Heart right ventricle (tissue), 16 donors: ENCODE results near the gene PMEPA1. TPM values are rescaled to one million over a fixed set of nuclear protein-coding genes. Genes with fewer than 3 reads are reported as not detected.
A peak's percentile ranks its signal among the peaks of the same experiment; 100 is the strongest.

Source experiments
- ATAC-seq, 8 donors: fragments of 200-7000 bp; cut with Tn5 transposase; one replicate each; pipeline ENCODE4 v1.9.1; 2020; ENCODE audit warnings: mild to moderate bottlenecking in 8 of 8, moderate library complexity in 8 of 8, moderate number of reproducible peaks in 1 of 8
- DNase-seq, 2 donors: peaks; one replicate each; pipeline ENCODE4 v3.0.0-alpha.2; 2020
- H3K27ac ChIP-seq, 10 donors: fragments of 200-600 bp; sonication (generic) in 2 of 10; one replicate each; pipeline versions ENCODE4 v1.5.0 to v1.8.0; 2020 to 2022; ENCODE audit warnings: mild to moderate bottlenecking in 3 of 10
- H3K27me3 ChIP-seq, 7 donors: fragments of 200-600 bp; one replicate each; pipeline ENCODE4 v1.8.0; 2021 to 2022; ENCODE audit warnings: mild to moderate bottlenecking in 2 of 7
- H3K36me3 ChIP-seq, 9 donors: fragments of 200-600 bp; sonication (generic) in 1 of 9; one replicate each; pipeline versions ENCODE4 v1.5.0 to v1.8.0; 2020 to 2022; ENCODE audit warnings: mild to moderate bottlenecking in 2 of 9
- H3K4me1 ChIP-seq, 9 donors: fragments of 200-600 bp; sonication (generic) in 1 of 9; one replicate each; pipeline versions ENCODE4 v1.5.0 to v1.8.0; 2020 to 2022; ENCODE audit warnings: mild to moderate bottlenecking in 4 of 9
- H3K4me3 ChIP-seq, 10 donors: fragments of 200-600 bp; sonication (generic) in 2 of 10; one replicate each; pipeline versions ENCODE4 v1.5.0 to v1.8.0; 2020 to 2022; ENCODE audit warnings: mild to moderate bottlenecking in 7 of 10, moderate library complexity in 2 of 10
- H3K9me3 ChIP-seq, 11 donors: fragments of 200-600 bp in 10 of 11; sonication (generic) in 2 of 11; one replicate each; pipeline versions ENCODE4 v1.5.0 to v1.8.0; 2013 to 2022; ENCODE audit warnings: mild to moderate bottlenecking in 2 of 11, control low read depth in 1 of 11, moderate library complexity in 1 of 11
- WGBS, 2 donors: extraction: QIAGEN DNeasy Blood & Tissue Kit; methylation state at CpG; one replicate each; pipeline ENCODE4 v1.1.7; 2013; ENCODE audit warnings: inconsistent platforms in 1 of 2; 5-methylcytosine and 5-hydroxymethylcytosine counted together
- intact Hi-C, 10 donors: fragments of 100-400 bp; cut with DNase I; formaldehyde crosslinking; loops; one replicate each; pipeline versions ENCODE4 v1.11.1 to v1.14.2; 2022
- polyA plus RNA-seq, 2 donors: library from polyadenylated mRNA; stranded (reverse); fragments of 200-250 nt; gene quantifications; one replicate each; pipeline ENCODE4 v1.2.3, GENCODE V29; 2013
- total RNA-seq, 10 donors: library from RNA; stranded (reverse); fragmentation: NEBNext Ultra II Directional in 3 of 10; extraction: Animal tissue kit (Norgen Biotek cat#: 25700) in 3 of 10; gene quantifications; one replicate each; pipeline versions ENCODE4 v1.2.1 to v1.2.4, GENCODE V29; 2021 to 2023
- TF ChIP-seq, protein P1 (sequence below), 9 donors: fragments of 200-600 bp; sonication (generic) in 2 of 9; IDR thresholded peaks; one replicate each; pipeline versions ENCODE4 v1.5.0 to v1.8.0; 2021 to 2022; ENCODE audit warnings: antibody characterized with exemption in 9 of 9, mild to moderate bottlenecking in 5 of 9, moderate library complexity in 1 of 9
- donor health status: Arrhythmogenic right ventricular cardiomyopathy.
- donor health status: ischemic (EF 13 %, LVEDD 7.1; RV severe dilation, severe dysfunction).
- donor health status: healthy with polysubstance abuse.
- donor health status: DM: no; HTN: yes; CAD: no.
- donor health status: DM: no; HTN: no; CAD: no.
- donor health status: ischemic (EF 25% LVEDD 6.9; RV normal size, moderate dysfunction).
- donor health status: ischemic (EF 25% LVEDD 5.7; RV mildly dilated, moderate dysfunction).
- donor health status: healthy.
- donor health status: DM: yes; HTN: yes; CAD: no.
- donor health status: Ischemic cardiomyopathy.
- donor health status: ischemic (EF 35%, LVEDD 5.7; RV mildly dilated, moderate dysfunction).
- donor health status: nonischemic (EF 11% LVEDD 7.7; RV severe dilation, severe dysfunction).
- donor health status: DM: yes; HTN: yes; CAD: no.
- donor health status: PGD.
- donor health status: ischemic (EF 29% LVEDD 5.4; RV normal size, mild dysfunction).
- donor health status: nonischemic (EF 23%, LVEDD 6.1; RV moderate dilation, normal function).

PMEPA1 gene
- total and polyA plus RNA-seq, 12 donors: 10.5 to 81.8 (median 30.4) TPM

DNA sequence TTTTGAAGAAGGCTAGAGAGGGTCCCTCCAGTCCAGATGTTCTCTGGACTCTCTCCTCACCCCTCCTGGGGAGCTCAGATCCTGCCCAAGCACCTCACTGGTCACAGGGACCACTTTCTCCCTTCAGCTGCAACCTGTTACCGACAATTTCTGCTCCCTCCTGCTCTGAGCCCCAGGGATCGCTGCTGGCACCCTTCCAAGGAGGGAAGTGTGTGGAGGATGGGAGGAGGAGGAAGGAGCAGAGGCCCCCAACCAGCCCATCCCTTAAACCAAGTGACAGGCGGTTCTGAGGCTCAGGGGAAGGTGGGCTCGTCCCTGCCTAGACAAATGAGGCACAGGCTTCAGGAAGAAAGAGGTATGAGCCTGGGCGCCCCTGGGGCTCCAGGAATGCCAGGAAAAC lies 13.9 kb downstream of the PMEPA1 start:
- WGBS, 2 donors: 57 to 65% methylated on average over 5 of the region's 5 CpGs
- intact Hi-C loops: no loop called here
- TF ChIP-seq, protein P1, sequence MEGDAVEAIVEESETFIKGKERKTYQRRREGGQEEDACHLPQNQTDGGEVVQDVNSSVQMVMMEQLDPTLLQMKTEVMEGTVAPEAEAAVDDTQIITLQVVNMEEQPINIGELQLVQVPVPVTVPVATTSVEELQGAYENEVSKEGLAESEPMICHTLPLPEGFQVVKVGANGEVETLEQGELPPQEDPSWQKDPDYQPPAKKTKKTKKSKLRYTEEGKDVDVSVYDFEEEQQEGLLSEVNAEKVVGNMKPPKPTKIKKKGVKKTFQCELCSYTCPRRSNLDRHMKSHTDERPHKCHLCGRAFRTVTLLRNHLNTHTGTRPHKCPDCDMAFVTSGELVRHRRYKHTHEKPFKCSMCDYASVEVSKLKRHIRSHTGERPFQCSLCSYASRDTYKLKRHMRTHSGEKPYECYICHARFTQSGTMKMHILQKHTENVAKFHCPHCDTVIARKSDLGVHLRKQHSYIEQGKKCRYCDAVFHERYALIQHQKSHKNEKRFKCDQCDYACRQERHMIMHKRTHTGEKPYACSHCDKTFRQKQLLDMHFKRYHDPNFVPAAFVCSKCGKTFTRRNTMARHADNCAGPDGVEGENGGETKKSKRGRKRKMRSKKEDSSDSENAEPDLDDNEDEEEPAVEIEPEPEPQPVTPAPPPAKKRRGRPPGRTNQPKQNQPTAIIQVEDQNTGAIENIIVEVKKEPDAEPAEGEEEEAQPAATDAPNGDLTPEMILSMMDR (IDR thresholded peaks at IDR 0.05): no peak
- DNase-seq (no peak), ATAC-seq (no peak)
- Histone ChIP-seq H3K9me3 (no peaks in the 10 kb centered on the region), H3K27ac (no peak overlapping the region), H3K27me3 (no peaks in the 10 kb centered on the region), H3K4me3 (no peak overlapping the region), H3K4me1 (peaks cover 4 to 85% (median 29%) of the 10 kb centered on the region in 9 donors), H3K36me3 (peaks cover 0 to 13% (median 0%) of the 10 kb centered on the region in 9 donors)

DNA sequence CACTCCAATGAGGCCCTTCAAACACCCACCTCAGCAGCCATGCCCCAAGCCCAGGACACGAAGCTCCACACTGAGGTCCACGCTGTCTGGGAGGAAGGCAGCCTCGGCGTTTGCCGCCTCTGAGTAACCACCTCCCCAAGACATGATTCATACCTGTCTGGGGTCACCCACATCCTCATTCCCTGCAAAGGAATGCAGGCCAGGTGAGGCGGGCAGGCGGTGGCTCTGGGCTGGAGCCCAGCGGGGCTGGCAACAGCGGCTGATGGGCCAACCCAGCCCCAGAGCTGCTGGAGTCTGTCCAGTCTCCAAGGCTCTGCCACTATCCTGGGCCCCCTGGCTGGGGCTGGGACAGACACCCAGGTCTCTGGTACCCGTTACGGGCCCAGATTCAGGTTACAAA lies 14.8 kb downstream of the PMEPA1 start:
- Histone ChIP-seq H3K27ac (no peak overlapping the region), H3K9me3 (no peaks in the 10 kb centered on the region), H3K27me3 (no peaks in the 10 kb centered on the region), H3K36me3 (peaks cover 0 to 13% (median 0%) of the 10 kb centered on the region in 9 donors), H3K4me1 (peaks cover 5 to 86% (median 35%) of the 10 kb centered on the region in 9 donors), H3K4me3 (no peak overlapping the region)
- DNase-seq: no peak
- intact Hi-C loops: no loop called here
- WGBS, 2 donors: 89 to 92% methylated on average over 11 of the region's 11 CpGs
- TF ChIP-seq, protein P1 (IDR thresholded peaks at IDR 0.05): no peak
- peak in 3 of 8 donors; percentile 15 to 46 (median 33) for ATAC-seq

DNA sequence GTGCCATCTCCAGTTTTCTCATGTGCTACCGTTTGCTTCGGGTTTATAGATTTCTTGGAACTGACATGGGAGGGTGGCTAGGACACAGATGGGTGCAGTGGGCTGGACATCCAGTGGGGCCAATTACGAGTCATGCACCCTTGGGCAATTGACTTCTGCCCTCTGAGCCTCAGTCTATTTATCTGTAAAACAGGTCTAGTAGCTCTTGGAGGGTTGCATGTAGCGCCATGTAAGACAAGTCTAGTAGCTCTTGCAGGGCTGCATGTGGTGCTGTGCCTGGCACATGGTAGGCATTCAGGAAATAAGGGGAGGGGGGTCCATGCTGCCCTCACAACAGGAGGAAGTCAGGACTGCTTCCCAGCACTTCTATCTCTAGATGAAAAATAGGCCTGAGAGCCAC lies 15.3 kb downstream of the PMEPA1 start:
- Histone ChIP-seq H3K27me3 (no peaks in the 10 kb centered on the region), H3K4me1 (peaks cover 10 to 89% (median 40%) of the 10 kb centered on the region in 9 donors), H3K4me3 (no peak overlapping the region), H3K27ac (no peak overlapping the region), H3K9me3 (no peaks in the 10 kb centered on the region), H3K36me3 (peaks cover 0 to 8% (median 0%) of the 10 kb centered on the region in 9 donors)
- intact Hi-C loops: no loop called here
- TF ChIP-seq, protein P1 (IDR thresholded peaks at IDR 0.05): no peak
- DNase-seq: no peak
- 92 to 96% methylated on average over 4 of the region's 4 CpGs for WGBS, 2 donors
- ATAC-seq: no peak

DNA sequence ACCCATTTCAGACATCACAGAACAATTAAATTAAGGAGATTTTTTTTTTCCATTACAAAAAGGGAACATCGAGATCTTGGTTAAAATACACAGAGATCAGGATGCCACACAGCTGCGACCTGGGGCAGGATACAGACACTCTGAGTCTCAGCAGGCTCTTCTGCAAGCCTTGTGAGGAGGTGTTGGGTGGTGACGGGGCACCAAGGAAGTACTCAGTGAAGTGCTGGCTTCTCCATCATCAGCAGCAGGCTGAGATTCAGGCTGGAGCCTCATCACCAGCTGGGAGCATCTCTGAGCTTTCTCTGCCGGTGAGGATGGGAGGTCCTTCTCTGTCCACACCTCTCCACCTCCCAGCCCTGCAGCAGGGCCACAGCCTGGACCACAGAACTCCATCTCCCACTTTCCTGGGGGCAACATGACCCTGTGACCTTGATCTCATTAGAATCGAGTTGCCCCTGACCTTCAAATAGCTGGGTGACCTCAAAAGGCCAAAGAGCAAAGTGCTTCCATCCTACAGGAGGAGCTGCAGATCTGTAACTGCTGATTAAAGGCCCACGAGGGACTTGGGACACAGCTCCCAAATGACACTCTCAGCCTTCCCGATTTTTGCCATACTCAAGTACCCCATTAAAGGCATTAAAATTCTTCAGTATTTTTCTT lies 16.0 kb downstream of the PMEPA1 start:
- intact Hi-C loops: no loop called here

More for the DNA sequence above, 16.0 kb downstream of the PMEPA1 start:
- Histone ChIP-seq H3K4me3 (no peak overlapping the region), H3K27ac (no peak overlapping the region), H3K9me3 (no peaks in the 10 kb centered on the region), H3K36me3 (peaks cover 0 to 5% (median 0%) of the 10 kb centered on the region in 9 donors), H3K4me1 (peaks cover 17 to 90% (median 47%) of the 10 kb centered on the region in 9 donors), H3K27me3 (no peaks in the 10 kb centered on the region)
- TF ChIP-seq, protein P1 (IDR thresholded peaks at IDR 0.05): no peak
- 67 to 71% methylated on average over 7 of the region's 7 CpGs for WGBS, 2 donors
- DNase-seq (no peak), ATAC-seq (no peak)
